Panc1 (cell line): Measurements from ENCODE around the gene FUT4. TPM values are rescaled to one million over a fixed set of nuclear protein-coding genes. Genes with fewer than 3 reads are reported as not detected.

Source experiments
- ATAC-seq: fragments of 200-7000 bp; cut with Tn5 transposase; 2 replicates; pipeline ENCODE4 v1.9.1; 2020; ENCODE audit warnings: mild to moderate bottlenecking, moderate library complexity
- BruUV-seq: library from RNA; stranded (reverse); fragments of 400-500 nt; replicated peaks from 2 replicates; lab custom pipeline; 2021; lab: Mats Ljungman, UMichigan
- CTCF ChIA-PET: fragments of 300-600 bp; sonication (Branson Sonifier 250); formaldehyde crosslinking; loops from one replicate; lab custom pipeline; 2022; ENCODE audit warnings: antibody characterized with exemption; lab: Charles Lee
- POLR2A ChIA-PET: fragments of 300-600 bp; sonication (Branson Sonifier 250); formaldehyde crosslinking; loops from one replicate; lab custom pipeline; 2022; ENCODE audit warnings: antibody characterized with exemption; lab: Charles Lee
- DNase-seq: peaks from one replicate; pipeline ENCODE4 v3.0.0-alpha.2; 2010; ENCODE audit warnings: low read depth, low spot score
- H3K27ac ChIP-seq: 2 replicates; pipeline ENCODE4 v1.5.1; 2011; ENCODE audit warnings: mild to moderate bottlenecking, low read length, inconsistent platforms
- H3K27me3 ChIP-seq: fragments of 200-500 bp; sonication (Bioruptor generic); 2 replicates; pipeline ENCODE4 v1.6.0; 2014; ENCODE audit warnings: low read length, inconsistent platforms; ENCODE audit not compliant: control insufficient read depth, insufficient read depth
- H3K36me3 ChIP-seq: fragments of 200-500 bp; sonication (Bioruptor generic); 2 replicates; pipeline ENCODE4 v1.5.1; 2014; ENCODE audit warnings: inconsistent platforms, mild to moderate bottlenecking, low read length, moderate library complexity; ENCODE audit not compliant: control insufficient read depth, insufficient read depth
- H3K4me1 ChIP-seq: 2 replicates; pipeline ENCODE4 v1.5.1; 2011; ENCODE audit warnings: inconsistent platforms, mild to moderate bottlenecking, low read length, moderate library complexity; ENCODE audit not compliant: control insufficient read depth, insufficient read depth
- H3K4me3 ChIP-seq, 2 experiments: 2 replicates each; pipeline ENCODE4 v1.5.1; 2011 to 2012; ENCODE audit warnings: low read depth in 2 of 2, low read length in 2 of 2, mild to moderate bottlenecking in 2 of 2, inconsistent platforms in 1 of 2, moderate library complexity in 1 of 2
- H3K9me3 ChIP-seq: fragments of 200-500 bp; sonication (Bioruptor generic); 2 replicates; pipeline ENCODE4 v1.5.1; 2014; ENCODE audit warnings: low read depth, mild to moderate bottlenecking, inconsistent platforms, low read length, moderate library complexity; ENCODE audit not compliant: control insufficient read depth, insufficient read depth
- POLR2AphosphoS5 ChIP-seq: IDR thresholded peaks from 2 replicates; pipeline ENCODE4 v1.6.1; 2012; ENCODE audit warnings: mild to moderate bottlenecking, low read depth, low read length, moderate library complexity
- SIN3A ChIP-seq: IDR thresholded peaks from 2 replicates; pipeline ENCODE4 v1.6.1; 2012; ENCODE audit warnings: low read depth, mild to moderate bottlenecking, low read length, moderate library complexity, borderline replicate concordance; ENCODE audit not compliant: insufficient read depth
- TCF7L2 ChIP-seq: IDR thresholded peaks from 2 replicates; pipeline ENCODE4 v1.6.1; 2011; ENCODE audit warnings: mild to moderate bottlenecking, low read depth, low read length, inconsistent platforms
- in situ Hi-C: cut with HindIII; loops from 2 replicates; pipeline ENCODE4 v1.10.0; 2016; ENCODE audit warnings: low sequenced_read_pairs, low pct_unique_long_range_greater_than_20kb
- intact Hi-C: fragments of 100-400 bp; cut with micrococcal nuclease; formaldehyde crosslinking; loops from one replicate; pipeline ENCODE4 v1.10.0; 2022; ENCODE audit not compliant: unreplicated experiment
- total RNA-seq: library from RNA; stranded (reverse); gene quantifications from one replicate; pipeline ENCODE4 v1.2.1, GENCODE V29; 2021; ENCODE audit not compliant: unreplicated experiment
- TF ChIP-seq, protein P1 (sequence below), 2 experiments: IDR thresholded peaks; 2 replicates each; pipeline ENCODE4 v1.6.1; 2011 to 2012; ENCODE audit warnings: low read depth in 2 of 2, control low read depth in 1 of 2, low read length in 1 of 2, mild to moderate bottlenecking in 1 of 2, moderate library complexity in 1 of 2; ENCODE audit not compliant: insufficient read depth in 1 of 2
- TF ChIP-seq, protein P2 (sequence below): fragments of 450-650 bp; IDR thresholded peaks from 2 replicates; pipeline ENCODE4 v1.5.1; 2017; ENCODE audit warnings: mild to moderate bottlenecking

Gene FUT4
- total RNA-seq, 1 experiment from 2014 or later: 11.2 TPM

GRCh38 chr11:94500181-94500580 lies 43.5 kb upstream of the FUT4 start:
- no peak for DNase-seq
- Histone ChIP-seq H3K36me3 (peaks cover 20% of the 10 kb centered on the region), H3K9me3 (no peaks in the 10 kb centered on the region), H3K27ac (no peak overlapping the region), H3K4me3 (no peak overlapping the region), H3K27me3 (no peaks in the 10 kb centered on the region), H3K4me1 (peaks cover 5% of the 10 kb centered on the region; the same call in 1 of the 2 replicates)
- BruUV-seq: no TSS peak
- in situ Hi-C loops (no loop called here), intact Hi-C loops (loop anchor here (5.0 to 10.0 kb wide), 3 partner anchors 173 to 1265 kb away; no protein-coding TSS in a partner anchor)
- CTCF ChIA-PET: no interaction called here
- no peak for ATAC-seq
- TF ChIP-seq POLR2AphosphoS5 (no peak), TCF7L2 (no peak), SIN3A (no peak)
- TF ChIP-seq, protein P1, sequence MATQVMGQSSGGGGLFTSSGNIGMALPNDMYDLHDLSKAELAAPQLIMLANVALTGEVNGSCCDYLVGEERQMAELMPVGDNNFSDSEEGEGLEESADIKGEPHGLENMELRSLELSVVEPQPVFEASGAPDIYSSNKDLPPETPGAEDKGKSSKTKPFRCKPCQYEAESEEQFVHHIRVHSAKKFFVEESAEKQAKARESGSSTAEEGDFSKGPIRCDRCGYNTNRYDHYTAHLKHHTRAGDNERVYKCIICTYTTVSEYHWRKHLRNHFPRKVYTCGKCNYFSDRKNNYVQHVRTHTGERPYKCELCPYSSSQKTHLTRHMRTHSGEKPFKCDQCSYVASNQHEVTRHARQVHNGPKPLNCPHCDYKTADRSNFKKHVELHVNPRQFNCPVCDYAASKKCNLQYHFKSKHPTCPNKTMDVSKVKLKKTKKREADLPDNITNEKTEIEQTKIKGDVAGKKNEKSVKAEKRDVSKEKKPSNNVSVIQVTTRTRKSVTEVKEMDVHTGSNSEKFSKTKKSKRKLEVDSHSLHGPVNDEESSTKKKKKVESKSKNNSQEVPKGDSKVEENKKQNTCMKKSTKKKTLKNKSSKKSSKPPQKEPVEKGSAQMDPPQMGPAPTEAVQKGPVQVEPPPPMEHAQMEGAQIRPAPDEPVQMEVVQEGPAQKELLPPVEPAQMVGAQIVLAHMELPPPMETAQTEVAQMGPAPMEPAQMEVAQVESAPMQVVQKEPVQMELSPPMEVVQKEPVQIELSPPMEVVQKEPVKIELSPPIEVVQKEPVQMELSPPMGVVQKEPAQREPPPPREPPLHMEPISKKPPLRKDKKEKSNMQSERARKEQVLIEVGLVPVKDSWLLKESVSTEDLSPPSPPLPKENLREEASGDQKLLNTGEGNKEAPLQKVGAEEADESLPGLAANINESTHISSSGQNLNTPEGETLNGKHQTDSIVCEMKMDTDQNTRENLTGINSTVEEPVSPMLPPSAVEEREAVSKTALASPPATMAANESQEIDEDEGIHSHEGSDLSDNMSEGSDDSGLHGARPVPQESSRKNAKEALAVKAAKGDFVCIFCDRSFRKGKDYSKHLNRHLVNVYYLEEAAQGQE (IDR thresholded peaks at IDR 0.05; ENCODE audit: insufficient read depth in 1 of 2, low read depth in 2 of 2, low read length in 1 of 2): no peak
- TF ChIP-seq, protein P2, sequence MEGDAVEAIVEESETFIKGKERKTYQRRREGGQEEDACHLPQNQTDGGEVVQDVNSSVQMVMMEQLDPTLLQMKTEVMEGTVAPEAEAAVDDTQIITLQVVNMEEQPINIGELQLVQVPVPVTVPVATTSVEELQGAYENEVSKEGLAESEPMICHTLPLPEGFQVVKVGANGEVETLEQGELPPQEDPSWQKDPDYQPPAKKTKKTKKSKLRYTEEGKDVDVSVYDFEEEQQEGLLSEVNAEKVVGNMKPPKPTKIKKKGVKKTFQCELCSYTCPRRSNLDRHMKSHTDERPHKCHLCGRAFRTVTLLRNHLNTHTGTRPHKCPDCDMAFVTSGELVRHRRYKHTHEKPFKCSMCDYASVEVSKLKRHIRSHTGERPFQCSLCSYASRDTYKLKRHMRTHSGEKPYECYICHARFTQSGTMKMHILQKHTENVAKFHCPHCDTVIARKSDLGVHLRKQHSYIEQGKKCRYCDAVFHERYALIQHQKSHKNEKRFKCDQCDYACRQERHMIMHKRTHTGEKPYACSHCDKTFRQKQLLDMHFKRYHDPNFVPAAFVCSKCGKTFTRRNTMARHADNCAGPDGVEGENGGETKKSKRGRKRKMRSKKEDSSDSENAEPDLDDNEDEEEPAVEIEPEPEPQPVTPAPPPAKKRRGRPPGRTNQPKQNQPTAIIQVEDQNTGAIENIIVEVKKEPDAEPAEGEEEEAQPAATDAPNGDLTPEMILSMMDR: no peak
- POLR2A ChIA-PET: no interaction called here

DNA sequence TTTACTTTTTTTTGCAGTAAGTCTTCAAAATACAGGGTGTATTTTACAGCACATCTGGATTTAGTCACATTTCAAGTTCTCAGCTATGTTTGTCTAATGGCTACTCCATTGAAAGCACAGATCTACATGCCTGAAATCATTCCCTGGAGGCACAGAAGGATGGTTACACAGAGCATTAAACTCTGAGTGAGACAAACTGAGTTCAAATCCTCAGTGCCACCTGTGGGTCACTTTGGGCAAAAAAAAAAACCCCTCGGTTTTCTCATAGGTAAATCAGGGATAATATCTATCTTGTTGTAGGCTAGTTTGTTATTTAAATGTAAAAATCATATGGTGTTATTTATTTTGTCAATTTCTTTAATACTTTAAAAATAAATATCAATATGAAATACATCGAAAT lies 42.2 kb upstream of the FUT4 start:
- intact Hi-C loops: loop anchor here (5.0 to 10.0 kb wide), 3 partner anchors 174 to 1267 kb away; no protein-coding TSS in a partner anchor
- H3K27ac ChIP-seq: no peak overlapping the region
- CTCF ChIA-PET: no interaction called here
- H3K36me3 ChIP-seq: peaks cover 20% of the 10 kb centered on the region
- POLR2A ChIA-PET: no interaction called here
- no TSS peak for BruUV-seq
- in situ Hi-C loops: no loop called here
- H3K9me3 ChIP-seq: no peaks in the 10 kb centered on the region
- no peak for ATAC-seq
- TF ChIP-seq POLR2AphosphoS5 (no peak), TCF7L2 (no peak), SIN3A (no peak)
- TF ChIP-seq, protein P1 (IDR thresholded peaks at IDR 0.05; ENCODE audit: insufficient read depth in 1 of 2, low read depth in 2 of 2, low read length in 1 of 2): no peak
- TF ChIP-seq, protein P2: peak; percentile 11; the same call in 1 of the 2 replicates
- H3K4me1 ChIP-seq: no peaks in the 10 kb centered on the region
- no peak for DNase-seq
- no peak overlapping the region for H3K4me3 ChIP-seq
- H3K27me3 ChIP-seq: no peaks in the 10 kb centered on the region
